Measurements from ENCODE around the gene POLRMT. TPM values are rescaled to one million over a fixed set of nuclear protein-coding genes. Genes with fewer than 3 reads are reported as not detected.
"Not testable (repeated sequence)": the region's sequence is repeated elsewhere in the genome, so short reads cannot be mapped to it uniquely, and the experiment has no call there.

The POLRMT gene
- total RNA-seq, 6 experiments from 2014 or later, result 29.9 to 44.2 (median 34.7) TPM

DNA sequence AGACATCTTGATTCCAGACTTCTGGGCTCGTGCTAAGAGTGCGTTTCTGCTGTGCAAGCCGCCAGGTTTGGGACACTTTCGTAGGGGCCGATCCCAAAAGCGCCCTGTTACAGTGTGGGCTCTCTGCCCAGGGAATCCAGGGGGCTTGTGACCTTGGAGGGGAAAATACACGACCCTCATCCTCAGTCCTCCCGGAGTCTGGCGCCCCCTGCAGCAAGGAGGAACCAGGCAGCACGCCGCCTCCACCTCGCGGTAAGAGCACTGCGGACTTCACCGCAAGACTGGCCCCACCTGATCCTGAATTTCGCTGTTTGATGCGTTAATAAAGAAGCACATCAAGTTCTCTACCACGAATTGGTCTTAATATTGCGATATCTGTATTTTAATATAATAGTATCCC, 5.2 kb downstream of the POLRMT start:
- peak; percentile 71 for TF ChIP-seq CTCF (IDR thresholded peaks at IDR 0.05)
- no peak for DNase-seq
- no peak overlapping the region for H3K27ac Mint-ChIP-seq
- no peaks in the 10 kb centered on the region for H3K9me3 Mint-ChIP-seq
- no peaks in the 10 kb centered on the region for H3K27me3 Mint-ChIP-seq (ENCODE audit: insufficient read depth)
- H3K36me3 Mint-ChIP-seq (ENCODE audit: low read depth), result peaks cover 16% of the 10 kb centered on the region
- no peak overlapping the region for H3K4me3 Mint-ChIP-seq
- peaks cover 23% of the 10 kb centered on the region for H3K4me1 Mint-ChIP-seq (ENCODE audit: low read depth)

DNA sequence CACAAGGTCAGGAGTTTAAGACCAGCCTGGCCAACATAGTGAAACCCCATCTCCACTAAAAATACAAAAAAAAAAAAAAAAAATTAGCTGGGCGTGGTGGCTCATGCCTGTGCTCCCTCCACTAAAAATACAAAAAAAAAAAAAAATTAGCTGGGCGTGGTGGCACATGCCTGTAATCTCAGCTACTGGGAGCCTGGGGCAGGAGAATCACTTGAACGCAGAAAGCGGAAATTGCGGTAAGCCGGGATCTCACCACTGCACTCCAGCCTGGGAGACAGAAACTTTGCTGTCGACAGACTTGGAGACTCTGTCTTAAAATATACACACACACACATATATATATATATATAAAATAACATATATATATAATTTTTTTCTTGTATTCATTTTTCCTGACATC, 6.8 kb downstream of the POLRMT start:
- H3K27ac Mint-ChIP-seq; H3K4me3 Mint-ChIP-seq; DNase-seq; H3K9me3 Mint-ChIP-seq; H3K27me3 Mint-ChIP-seq (ENCODE audit: insufficient read depth): not testable (repeated sequence)
- Mint-ChIP-seq H3K4me1 (ENCODE audit: low read depth) (peaks cover 16% of the 10 kb centered on the region), H3K36me3 (ENCODE audit: low read depth) (peaks cover 16% of the 10 kb centered on the region)

DNA sequence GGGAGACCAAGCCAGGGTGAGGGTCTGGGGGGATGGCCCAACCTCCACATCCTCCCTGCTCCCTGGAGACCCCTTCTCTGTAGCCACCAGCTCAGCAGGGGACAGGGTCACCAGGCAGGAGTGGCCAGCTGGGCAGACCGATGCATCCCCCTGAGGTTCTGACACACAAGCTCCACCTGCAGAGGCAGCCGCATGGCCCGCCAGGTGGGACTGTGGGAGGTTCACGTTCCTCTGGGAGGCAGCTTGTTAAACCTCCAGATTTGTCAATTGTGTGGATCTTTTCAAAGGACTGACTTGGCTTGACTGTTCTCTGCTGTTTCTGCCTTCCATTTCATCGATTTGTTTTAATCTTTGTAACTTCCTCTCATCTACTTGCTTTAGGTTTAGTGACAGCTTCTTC, 8.1 kb downstream of the POLRMT start:
- Mint-ChIP-seq H3K27me3 (ENCODE audit: insufficient read depth) (no peaks in the 10 kb centered on the region), H3K27ac (peak overlapping the region; percentile 42), H3K4me3 (no peak overlapping the region), H3K36me3 (ENCODE audit: low read depth) (peaks cover 16% of the 10 kb centered on the region), H3K4me1 (ENCODE audit: low read depth) (peaks cover 16% of the 10 kb centered on the region), H3K9me3 (no peaks in the 10 kb centered on the region)
- TF ChIP-seq CTCF (IDR thresholded peaks at IDR 0.05), result no peak
- no peak for DNase-seq

DNA sequence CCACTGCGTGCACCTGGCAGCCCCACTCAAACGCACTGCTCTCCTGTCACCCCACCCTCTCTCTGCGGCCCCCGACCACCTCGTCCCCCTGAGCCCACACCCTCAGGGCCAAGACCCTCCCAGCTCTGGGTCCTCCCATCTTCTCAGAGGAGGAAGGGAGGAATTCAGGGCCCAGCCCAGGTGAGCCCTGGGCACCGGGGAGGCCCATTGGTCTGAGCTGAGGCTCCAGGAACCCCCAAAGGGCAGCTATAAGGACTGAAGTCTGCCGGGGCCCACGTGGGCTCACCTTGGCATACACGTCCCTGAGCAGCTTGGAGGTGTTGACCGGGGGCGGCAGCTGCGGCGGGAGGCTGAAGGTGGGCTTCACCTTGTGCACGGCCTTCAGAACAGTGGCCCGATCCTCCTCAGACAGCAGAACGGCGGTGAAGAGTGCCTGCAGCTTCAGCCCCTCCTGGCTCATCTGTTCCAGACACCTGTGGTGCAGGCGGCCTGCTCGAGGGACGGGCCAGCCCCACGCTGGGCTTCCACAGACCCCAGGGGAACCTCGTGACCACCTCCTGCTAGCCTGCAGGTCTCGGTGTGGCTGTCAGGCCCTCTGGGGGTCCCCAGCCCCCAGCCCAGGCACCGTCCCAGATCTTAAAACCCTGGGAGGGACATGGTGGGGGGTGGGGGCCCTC, 8.8 kb downstream of the POLRMT start:
- Mint-ChIP-seq H3K27me3 (ENCODE audit: insufficient read depth) (no peaks in the 10 kb centered on the region), H3K9me3 (no peaks in the 10 kb centered on the region), H3K27ac (peak overlapping the region; percentile 89), H3K36me3 (ENCODE audit: low read depth) (peaks cover 16% of the 10 kb centered on the region), H3K4me1 (ENCODE audit: low read depth) (peaks cover 16% of the 10 kb centered on the region), H3K4me3 (peak overlapping the region; percentile 45)
- no peak for DNase-seq
- no peak for TF ChIP-seq CTCF (IDR thresholded peaks at IDR 0.05)

- H3K4me1 Mint-ChIP-seq (ENCODE audit: low read depth), result peaks cover 16% of the 10 kb centered on the region
- TF ChIP-seq CTCF (IDR thresholded peaks at IDR 0.05), result no peak
- peak overlapping the region; percentile 89 for H3K27ac Mint-ChIP-seq
- no peaks in the 10 kb centered on the region for H3K27me3 Mint-ChIP-seq (ENCODE audit: insufficient read depth)
- peaks cover 15% of the 10 kb centered on the region for H3K36me3 Mint-ChIP-seq (ENCODE audit: low read depth)
- peak; percentile 95 for DNase-seq
- H3K9me3 Mint-ChIP-seq, result no peaks in the 10 kb centered on the region
- peak overlapping the region; percentile 45 for H3K4me3 Mint-ChIP-seq
These were observed 9.4 kb downstream of the POLRMT start for GRCh38 chr19:623974-624373.

DNA sequence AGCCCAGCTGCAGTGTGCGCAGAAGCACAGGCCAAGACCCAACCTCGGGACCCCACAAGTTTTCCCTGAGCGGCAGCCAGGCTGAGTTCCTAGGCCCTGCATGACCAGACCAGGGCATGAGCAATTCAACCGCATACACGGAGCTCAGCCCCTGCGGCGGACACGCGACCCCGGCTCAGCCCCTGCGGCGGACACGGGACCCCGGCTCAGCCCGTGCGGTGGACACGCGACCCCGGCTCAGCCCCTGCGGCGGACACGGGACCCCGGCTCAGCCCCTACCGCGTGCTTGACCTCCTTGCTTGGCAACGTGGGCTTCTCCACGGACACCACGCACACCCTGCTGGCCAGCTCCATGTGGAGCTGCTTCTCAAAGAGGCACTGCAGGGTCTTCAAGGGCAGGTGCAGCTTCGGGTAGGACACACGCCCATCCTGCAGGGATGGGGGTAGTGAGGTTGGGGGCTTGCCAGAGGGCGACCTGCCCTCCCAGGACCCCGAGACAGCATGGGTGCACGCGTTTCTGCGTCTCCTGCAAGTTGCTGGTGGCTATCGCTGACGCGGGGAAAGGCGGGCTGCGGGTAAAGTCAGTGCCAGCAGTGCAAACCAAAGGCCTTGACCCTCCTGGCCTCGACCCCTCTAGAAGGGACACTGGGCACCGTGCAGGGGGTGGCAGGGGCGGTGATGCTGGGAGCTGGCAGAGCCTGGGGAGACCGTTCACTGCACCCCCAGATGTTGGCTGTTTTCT, 10.0 kb downstream of the POLRMT start:
- DNase-seq, result no peak
- H3K4me1 Mint-ChIP-seq (ENCODE audit: low read depth), result peaks cover 16% of the 10 kb centered on the region
- peaks cover 13% of the 10 kb centered on the region for H3K36me3 Mint-ChIP-seq (ENCODE audit: low read depth)
- no peak; the same call in 1 of the 2 replicates for TF ChIP-seq CTCF (IDR thresholded peaks at IDR 0.05)
- H3K9me3 Mint-ChIP-seq, result no peaks in the 10 kb centered on the region
- H3K27me3 Mint-ChIP-seq (ENCODE audit: insufficient read depth), result no peaks in the 10 kb centered on the region
- H3K4me3 Mint-ChIP-seq, result peak overlapping the region; percentile 45
- peak overlapping the region; percentile 89 for H3K27ac Mint-ChIP-seq

All from HFFc6 (cell line).